ENCODE data around the gene APOA1.
"Not testable (repeated sequence)": the region's sequence is repeated elsewhere in the genome, so short reads cannot be mapped to it uniquely, and the experiment has no call there.

The APOA1 gene

GRCh38 chr11:116813781-116814471 is 23.5 kb downstream of the APOA1 start:
- DNase-seq (ENCODE audit: low spot score): no peak

GRCh38 chr11:116813170-116813569 is 24.3 kb downstream of the APOA1 start:
- no peak for DNase-seq (ENCODE audit: low spot score)

GRCh38 chr11:116812109-116812508 is 25.3 kb downstream of the APOA1 start:
- DNase-seq (ENCODE audit: low spot score): no peak

- no peak for DNase-seq (ENCODE audit: low spot score)
These were observed 26.2 kb downstream of the APOA1 start for GRCh38 chr11:116811194-116811593.

GRCh38 chr11:116808262-116809175 is 28.9 kb downstream of the APOA1 start:
- no peak for DNase-seq (ENCODE audit: low spot score)

- DNase-seq (ENCODE audit: low spot score): no peak
These were observed 29.7 kb downstream of the APOA1 start for GRCh38 chr11:116807601-116808261.

GRCh38 chr11:116804001-116804400 is 33.4 kb downstream of the APOA1 start:
- DNase-seq (ENCODE audit: low spot score): no peak

- not testable (repeated sequence) for DNase-seq (ENCODE audit: low spot score)
These were observed 35.8 kb downstream of the APOA1 start for GRCh38 chr11:116801662-116802061.

GRCh38 chr11:116800610-116801009 is 36.8 kb downstream of the APOA1 start:
- DNase-seq (ENCODE audit: low spot score): no peak

- DNase-seq (ENCODE audit: low spot score): peak; percentile 34
These were observed 39.1 kb downstream of the APOA1 start for GRCh38 chr11:116798368-116798767.

- DNase-seq (ENCODE audit: low spot score): no peak
These were observed 39.6 kb downstream of the APOA1 start for GRCh38 chr11:116797816-116798215.

GRCh38 chr11:116796548-116796947 is 40.9 kb downstream of the APOA1 start:
- DNase-seq (ENCODE audit: low spot score): no peak

- no peak for DNase-seq (ENCODE audit: low spot score)
These were observed 42.6 kb downstream of the APOA1 start for GRCh38 chr11:116794851-116795250.

- no peak for DNase-seq (ENCODE audit: low spot score)
These were observed 43.7 kb downstream of the APOA1 start for GRCh38 chr11:116793772-116794097.

- no peak for DNase-seq (ENCODE audit: low spot score)
These were observed 44.3 kb downstream of the APOA1 start for GRCh38 chr11:116792869-116793771.

GRCh38 chr11:116792144-116792868 is 45.1 kb downstream of the APOA1 start:
- no peak for DNase-seq (ENCODE audit: low spot score)

- DNase-seq (ENCODE audit: low spot score): no peak
These were observed 45.6 kb downstream of the APOA1 start, which contains the start of gene APOA5 for GRCh38 chr11:116791813-116792143. APOA5 (minus strand) TSS chr11:116791879; CDS start chr11:116791860, 19 bp downstream.

- peak; percentile 78 for DNase-seq (ENCODE audit: low spot score)
These were observed 46.2 kb downstream of the APOA1 start for GRCh38 chr11:116791002-116791812.

GRCh38 chr11:116790167-116791001 is 47.0 kb downstream of the APOA1 start:
- no peak for DNase-seq (ENCODE audit: low spot score)

All from activated CD4-positive, alpha-beta T cell treated with anti-CD3 and anti-CD28 coated beads, Interleukin-2, Interleukin-4, amounts not matched to agents 100 ng/mL and 50 ng/mL, durations not matched to agents 16 hours and 8 hours (primary cell).